HepG2 (cell line): ENCODE measurements around the gene SIRPB1. TPM values are rescaled to one million over a fixed set of nuclear protein-coding genes. Genes with fewer than 3 reads are reported as not detected.

Experiments
- ARNT2 ChIP-seq: sonication (generic); formaldehyde crosslinking; IDR thresholded peaks from 2 replicates; pipeline ENCODE4 v1.8.0; 2022; ENCODE audit warnings: mild to moderate bottlenecking, low read depth, missing genetic modification reagents, moderate library complexity
- ELF4 ChIP-seq: sonication (generic); formaldehyde crosslinking; IDR thresholded peaks from 2 replicates; pipeline ENCODE4 v1.5.0; 2020; ENCODE audit warnings: missing genetic modification reagents, mild to moderate bottlenecking, moderate library complexity, borderline replicate concordance
- FOXA1 ChIP-seq, 2 experiments: fragments of 450-650 bp in 1 of 2; sonication (generic) in 1 of 2; formaldehyde crosslinking in 1 of 2; IDR thresholded peaks; 2 replicates each; pipeline versions ENCODE4 v1.4.0 to v1.6.1; 2016 to 2020; ENCODE audit warnings: missing genetic modification reagents in 1 of 2
- NR2F6 ChIP-seq, 2 experiments: IDR thresholded peaks; 2 replicates each; pipeline ENCODE4 v1.6.1; 2016; ENCODE audit warnings: antibody characterized with exemption in 1 of 2, mild to moderate bottlenecking in 1 of 2
- RARA ChIP-seq: IDR thresholded peaks from 2 replicates; pipeline ENCODE4 v1.6.1; 2016; ENCODE audit warnings: missing genetic modification reagents, missing compliant biosample characterization
- REXO4 ChIP-seq: sonication (generic); formaldehyde crosslinking; IDR thresholded peaks from 2 replicates; pipeline ENCODE4 v1.8.0; 2022; ENCODE audit warnings: missing genetic modification reagents, mild to moderate bottlenecking, borderline replicate concordance
- SOX13 ChIP-seq, 3 experiments: fragments of 450-650 bp in 1 of 3; sonication (generic) in 1 of 3; formaldehyde crosslinking in 1 of 3; IDR thresholded peaks in 2 of 3; conservative IDR thresholded peaks in 1 of 3; 2 replicates each; pipeline versions ENCODE4 v1.5.0 to v1.6.1; 2016 to 2020; ENCODE audit warnings: antibody characterized with exemption in 1 of 3, mild to moderate bottlenecking in 1 of 3, missing compliant biosample characterization in 1 of 3, missing genetic modification reagents in 1 of 3, moderate library complexity in 1 of 3
- ZBTB8A ChIP-seq: sonication (generic); formaldehyde crosslinking; IDR thresholded peaks from 2 replicates; pipeline ENCODE4 v1.4.0; 2020; ENCODE audit warnings: mild to moderate bottlenecking, low read depth, missing genetic modification reagents, borderline replicate concordance
- ZFP90 ChIP-seq: sonication (generic); formaldehyde crosslinking; IDR thresholded peaks from 2 replicates; pipeline ENCODE4 v1.8.0; 2022; ENCODE audit warnings: missing genetic modification reagents, mild to moderate bottlenecking, inconsistent platforms, borderline replicate concordance
- ZNF225 ChIP-seq: sonication (generic); formaldehyde crosslinking; IDR thresholded peaks from 2 replicates; pipeline ENCODE4 v1.4.0; 2020; ENCODE audit warnings: mild to moderate bottlenecking, missing genetic modification reagents
- ZNF251 ChIP-seq: sonication (generic); formaldehyde crosslinking; IDR thresholded peaks from 2 replicates; pipeline ENCODE4 v1.9.0; 2021; ENCODE audit warnings: mild to moderate bottlenecking, missing genetic modification reagents
- ZNF607 ChIP-seq: sonication (generic); formaldehyde crosslinking; IDR thresholded peaks from 2 replicates; pipeline ENCODE4 v1.5.1; 2020; ENCODE audit warnings: missing genetic modification reagents, mild to moderate bottlenecking, borderline replicate concordance
- ZNF644 ChIP-seq: IDR thresholded peaks from 2 replicates; pipeline ENCODE4 v1.6.1; 2016; ENCODE audit warnings: low read depth
- polyA plus RNA-seq, 8 experiments: library from polyadenylated mRNA; depleted of rRNA in 3 of 8; stranded (reverse) in 7 of 8; unstranded in 1 of 8; fragments of >200 nt; fragmentation: Illumina TruSeq in 4 of 8; extraction: Trizol in 4 of 8; gene quantifications; 2 replicates each; pipeline versions ENCODE4 v1.2.1 to v1.2.3, GENCODE V29; 2011 to 2016; ENCODE audit warnings: low read depth in 4 of 8, missing spikeins in 1 of 8, mixed read lengths in 1 of 8; ENCODE audit not compliant: insufficient read depth in 1 of 8
- total RNA-seq, 5 experiments: library from RNA; depleted of rRNA; stranded (reverse); fragments of >200 nt; fragmentation: Illumina TruSeq; extraction: Trizol; gene quantifications; 2 replicates each; pipeline ENCODE4 v1.2.3, GENCODE V29; 2016; ENCODE audit warnings: low read depth in 1 of 5
- TF ChIP-seq, protein P1 (sequence below): sonication (generic); formaldehyde crosslinking; IDR thresholded peaks from 2 replicates; pipeline ENCODE4 v1.4.0; 2020; ENCODE audit warnings: mild to moderate bottlenecking, missing genetic modification reagents
- TF ChIP-seq, protein P2 (sequence below): sonication (generic); formaldehyde crosslinking; conservative IDR thresholded peaks from 2 replicates; pipeline ENCODE4 v1.8.0; 2022; ENCODE audit warnings: missing genetic modification reagents
- TF ChIP-seq, protein P3 (sequence below): IDR thresholded peaks from 2 replicates; pipeline ENCODE4 v1.6.1; 2018; ENCODE audit warnings: missing genetic modification reagents

Gene SIRPB1
- total and polyA plus RNA-seq, 2 of the 13 experiments (the other 11 are each of a cell fraction or from before 2014, with no cell fraction given), result 0.41 to 1.4 TPM

DNA sequence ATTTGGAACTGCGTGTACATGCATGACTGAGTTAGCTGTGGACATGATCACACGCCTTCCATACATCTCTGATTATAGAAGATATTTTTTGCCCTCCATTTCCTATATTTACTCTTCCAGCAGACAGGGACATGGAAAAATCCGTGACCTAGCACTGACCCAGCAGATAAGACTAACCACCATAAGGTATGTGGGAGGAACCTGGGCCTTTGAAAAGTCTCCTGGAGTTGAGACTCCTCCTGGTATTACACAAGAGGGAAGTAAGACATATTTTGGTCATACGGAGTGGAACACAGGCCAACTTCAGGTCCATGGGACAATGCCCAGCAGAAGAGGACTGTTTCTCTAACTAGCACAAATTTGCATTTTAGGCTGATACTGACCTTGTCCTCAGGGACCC is 13.7 kb upstream of the SIRPB1 start (continued):
- peak; percentile 44; the same call in 1 of the 2 replicates for TF ChIP-seq ZNF644 (CRISPR knock-in tag)
- no peak for TF ChIP-seq FOXA1 (IDR thresholded peaks at IDR 0.05)
- peak; percentile 26 for TF ChIP-seq FOXA1 (CRISPR knock-in tag; IDR thresholded peaks at IDR 0.05)
- no peak for TF ChIP-seq ZFP90 (CRISPR knock-in tag)
- TF ChIP-seq ELF4 (CRISPR knock-in tag), result no peak
- TF ChIP-seq NR2F6 (IDR thresholded peaks at IDR 0.05), result no peak
- no peak for TF ChIP-seq NR2F6 (CRISPR knock-in tag; IDR thresholded peaks at IDR 0.05)
- TF ChIP-seq, protein P1, sequence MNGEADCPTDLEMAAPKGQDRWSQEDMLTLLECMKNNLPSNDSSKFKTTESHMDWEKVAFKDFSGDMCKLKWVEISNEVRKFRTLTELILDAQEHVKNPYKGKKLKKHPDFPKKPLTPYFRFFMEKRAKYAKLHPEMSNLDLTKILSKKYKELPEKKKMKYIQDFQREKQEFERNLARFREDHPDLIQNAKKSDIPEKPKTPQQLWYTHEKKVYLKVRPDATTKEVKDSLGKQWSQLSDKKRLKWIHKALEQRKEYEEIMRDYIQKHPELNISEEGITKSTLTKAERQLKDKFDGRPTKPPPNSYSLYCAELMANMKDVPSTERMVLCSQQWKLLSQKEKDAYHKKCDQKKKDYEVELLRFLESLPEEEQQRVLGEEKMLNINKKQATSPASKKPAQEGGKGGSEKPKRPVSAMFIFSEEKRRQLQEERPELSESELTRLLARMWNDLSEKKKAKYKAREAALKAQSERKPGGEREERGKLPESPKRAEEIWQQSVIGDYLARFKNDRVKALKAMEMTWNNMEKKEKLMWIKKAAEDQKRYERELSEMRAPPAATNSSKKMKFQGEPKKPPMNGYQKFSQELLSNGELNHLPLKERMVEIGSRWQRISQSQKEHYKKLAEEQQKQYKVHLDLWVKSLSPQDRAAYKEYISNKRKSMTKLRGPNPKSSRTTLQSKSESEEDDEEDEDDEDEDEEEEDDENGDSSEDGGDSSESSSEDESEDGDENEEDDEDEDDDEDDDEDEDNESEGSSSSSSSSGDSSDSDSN (CRISPR knock-in tag), result no peak
- TF ChIP-seq ZNF251, result no peak
- TF ChIP-seq SOX13 (IDR thresholded peaks at IDR 0.05), result no peak
- TF ChIP-seq SOX13 (CRISPR knock-in tag; conservative IDR thresholded peaks at IDR 0.05 in 1 of 2, IDR thresholded peaks at IDR 0.05 in 1 of 2), result 0 out of 4 replicates have a peak, but pooled peaks of 1 of the 2 experiments have one; percentile 36
- no peak for TF ChIP-seq ZBTB8A (CRISPR knock-in tag)
- TF ChIP-seq, protein P2, sequence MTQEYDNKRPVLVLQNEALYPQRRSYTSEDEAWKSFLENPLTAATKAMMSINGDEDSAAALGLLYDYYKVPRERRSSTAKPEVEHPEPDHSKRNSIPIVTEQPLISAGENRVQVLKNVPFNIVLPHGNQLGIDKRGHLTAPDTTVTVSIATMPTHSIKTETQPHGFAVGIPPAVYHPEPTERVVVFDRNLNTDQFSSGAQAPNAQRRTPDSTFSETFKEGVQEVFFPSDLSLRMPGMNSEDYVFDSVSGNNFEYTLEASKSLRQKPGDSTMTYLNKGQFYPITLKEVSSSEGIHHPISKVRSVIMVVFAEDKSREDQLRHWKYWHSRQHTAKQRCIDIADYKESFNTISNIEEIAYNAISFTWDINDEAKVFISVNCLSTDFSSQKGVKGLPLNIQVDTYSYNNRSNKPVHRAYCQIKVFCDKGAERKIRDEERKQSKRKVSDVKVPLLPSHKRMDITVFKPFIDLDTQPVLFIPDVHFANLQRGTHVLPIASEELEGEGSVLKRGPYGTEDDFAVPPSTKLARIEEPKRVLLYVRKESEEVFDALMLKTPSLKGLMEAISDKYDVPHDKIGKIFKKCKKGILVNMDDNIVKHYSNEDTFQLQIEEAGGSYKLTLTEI (CRISPR knock-in tag), result no peak
- peak; percentile 85 for TF ChIP-seq RARA (CRISPR knock-in tag)
- no peak for TF ChIP-seq REXO4
- no peak for TF ChIP-seq ZNF225 (CRISPR knock-in tag)
- TF ChIP-seq ARNT2, result no peak
- TF ChIP-seq, protein P3, sequence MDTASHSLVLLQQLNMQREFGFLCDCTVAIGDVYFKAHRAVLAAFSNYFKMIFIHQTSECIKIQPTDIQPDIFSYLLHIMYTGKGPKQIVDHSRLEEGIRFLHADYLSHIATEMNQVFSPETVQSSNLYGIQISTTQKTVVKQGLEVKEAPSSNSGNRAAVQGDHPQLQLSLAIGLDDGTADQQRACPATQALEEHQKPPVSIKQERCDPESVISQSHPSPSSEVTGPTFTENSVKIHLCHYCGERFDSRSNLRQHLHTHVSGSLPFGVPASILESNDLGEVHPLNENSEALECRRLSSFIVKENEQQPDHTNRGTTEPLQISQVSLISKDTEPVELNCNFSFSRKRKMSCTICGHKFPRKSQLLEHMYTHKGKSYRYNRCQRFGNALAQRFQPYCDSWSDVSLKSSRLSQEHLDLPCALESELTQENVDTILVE (CRISPR knock-in tag), result no peak
- no peak for TF ChIP-seq ZNF607 (CRISPR knock-in tag)
